Measurements from ENCODE around the gene LPCAT4. TPM values are rescaled to one million over a fixed set of nuclear protein-coding genes. Genes with fewer than 3 reads are reported as not detected.

The LPCAT4 gene
- total and polyA plus RNA-seq, 4 donors: 1.1 to 2.4 (median 1.8) TPM

GRCh38 chr15:34331809-34332208 is 35.2 kb downstream of the LPCAT4 start:
- Histone ChIP-seq H3K27me3 (ENCODE audit: control insufficient read depth in 4 of 4, insufficient read depth in 4 of 4, low read length in 3 of 4) (no peaks in the 10 kb centered on the region), H3K36me3 (ENCODE audit: control insufficient read depth in 4 of 4, insufficient read depth in 3 of 4, low read depth in 1 of 4, low read length in 3 of 4) (no peaks in the 10 kb centered on the region), H3K4me1 (ENCODE audit: control insufficient read depth in 4 of 4, insufficient read depth in 4 of 4, low read length in 3 of 4) (peaks cover 0 to 4% (median under 1%) of the 10 kb centered on the region in 4 donors), H3K27ac (ENCODE audit: low read depth in 1 of 2, low read length in 2 of 2) (no peak overlapping the region), H3K9me3 (ENCODE audit: control insufficient read depth in 4 of 4, low read length in 3 of 4) (no peaks in the 10 kb centered on the region), H3K9ac (ENCODE audit: low read depth in 1 of 2, low read length in 2 of 2) (no peak overlapping the region), H3K4me3 (ENCODE audit: low read depth in 1 of 3, low read length in 3 of 3) (no peak overlapping the region)
- DNase-seq (ENCODE audit: low spot score): no peak
- WGBS: 84% methylated on average over 2 of the region's 2 CpGs
- TF ChIP-seq ZBTB33 (IDR thresholded peaks at IDR 0.05): no peak
- no peak for TF ChIP-seq NR2F2 (IDR thresholded peaks at IDR 0.05)
- TF ChIP-seq RXRA (IDR thresholded peaks at IDR 0.05): no peak
- no peak for TF ChIP-seq MAX (IDR thresholded peaks at IDR 0.05)
- TF ChIP-seq FOXA2 (IDR thresholded peaks at IDR 0.05): no peak
- TF ChIP-seq EGR1 (IDR thresholded peaks at IDR 0.05; ENCODE audit: low read depth in 2 of 2): no peak
- TF ChIP-seq FOXA1 (IDR thresholded peaks at IDR 0.05): no peak
- no peak for TF ChIP-seq ATF3 (IDR thresholded peaks at IDR 0.05)
- TF ChIP-seq TAF1 (conservative IDR thresholded peaks at IDR 0.05): no peak
- no peak for TF ChIP-seq CTCF (IDR thresholded peaks at IDR 0.05; ENCODE audit: low read depth, low read length, missing input control)
- no peak for TF ChIP-seq JUND (IDR thresholded peaks at IDR 0.05)
- TF ChIP-seq SP1 (IDR thresholded peaks at IDR 0.05): no peak
- no peak for TF ChIP-seq GABPA (IDR thresholded peaks at IDR 0.05 in 1 of 2, conservative IDR thresholded peaks at IDR 0.05 in 1 of 2)
- no peak for TF ChIP-seq YY1 (IDR thresholded peaks at IDR 0.05)
- no peak for TF ChIP-seq HNF4G (IDR thresholded peaks at IDR 0.05)
- TF ChIP-seq HNF4A (conservative IDR thresholded peaks at IDR 0.05): no peak
- no peak for TF ChIP-seq RAD21 (IDR thresholded peaks at IDR 0.05)

GRCh38 chr15:34330279-34330678 is 36.7 kb downstream of the LPCAT4 start:
- Histone ChIP-seq H3K27me3 (ENCODE audit: control insufficient read depth in 4 of 4, insufficient read depth in 4 of 4, low read length in 3 of 4) (no peaks in the 10 kb centered on the region), H3K9me3 (ENCODE audit: control insufficient read depth in 4 of 4, low read length in 3 of 4) (no peaks in the 10 kb centered on the region), H3K4me3 (ENCODE audit: low read depth in 1 of 3, low read length in 3 of 3) (no peak overlapping the region), H3K4me1 (ENCODE audit: control insufficient read depth in 4 of 4, insufficient read depth in 4 of 4, low read length in 3 of 4) (no peaks in the 10 kb centered on the region), H3K9ac (ENCODE audit: low read depth in 1 of 2, low read length in 2 of 2) (no peak overlapping the region), H3K36me3 (ENCODE audit: control insufficient read depth in 4 of 4, insufficient read depth in 3 of 4, low read depth in 1 of 4, low read length in 3 of 4) (no peaks in the 10 kb centered on the region), H3K27ac (ENCODE audit: low read depth in 1 of 2, low read length in 2 of 2) (no peak overlapping the region)
- no peak for DNase-seq (ENCODE audit: low spot score)
- TF ChIP-seq MAX (IDR thresholded peaks at IDR 0.05): no peak
- WGBS: 98% methylated on average over 5 of the region's 5 CpGs
